OCI-LY3 (cell line): ENCODE results near the gene MYOF.

ENCODE experiments used
- H2AFZ ChIP-seq: fragments of 200-600, 300-600 bp; shearing (Covaris generic); 2 replicates; pipeline ENCODE4 v1.6.0; 2014; ENCODE audit warnings: antibody characterized with exemption, low read depth, low read length
- H3K27ac ChIP-seq: fragments of 200-600, 300-600 bp; sonication (generic); 2 replicates; pipeline ENCODE4 v1.5.1; 2014; ENCODE audit warnings: mild to moderate bottlenecking, low read length, moderate library complexity, mixed read lengths
- H3K27me3 ChIP-seq: fragments of 200-600, 300-600 bp; sonication (generic); 2 replicates; pipeline ENCODE4 v1.6.1; 2014; ENCODE audit warnings: low read depth, low read length, mixed read lengths
- H3K36me3 ChIP-seq: fragments of 200-600, 300-600 bp; sonication (generic); replicated peaks from 2 replicates; pipeline ENCODE3; 2014; ENCODE audit warnings: low read depth, low read length, mixed read lengths
- H3K4me1 ChIP-seq: fragments of 300-600, 200-600 bp; sonication (generic); 2 replicates; pipeline ENCODE4 v1.6.1; 2014; ENCODE audit warnings: low read length, mixed read lengths
- H3K4me2 ChIP-seq: fragments of 200-600, 300-600 bp; sonication (generic); 2 replicates; pipeline ENCODE4 v1.6.1; 2014; ENCODE audit warnings: low read length, mixed read lengths
- H3K4me3 ChIP-seq: fragments of 300-600, 200-600 bp; sonication (generic); 2 replicates; pipeline ENCODE4 v1.5.1; 2014; ENCODE audit warnings: antibody characterized with exemption, mild to moderate bottlenecking, low read length, moderate library complexity
- H3K79me2 ChIP-seq: fragments of 300-600, 200-600 bp; shearing (Covaris generic); 2 replicates; pipeline ENCODE4 v1.6.1; 2014; ENCODE audit warnings: mild to moderate bottlenecking, low read length, mixed read lengths
- H3K9ac ChIP-seq: fragments of 300-600, 200-600 bp; shearing (Covaris generic); 2 replicates; pipeline ENCODE4 v1.6.0; 2014; ENCODE audit warnings: mild to moderate bottlenecking, low read length, moderate library complexity
- H3K9me3 ChIP-seq: fragments of 200-600, 300-600 bp; shearing (Covaris generic); 2 replicates; pipeline ENCODE4 v1.6.1; 2014; ENCODE audit warnings: low read length, mixed read lengths; ENCODE audit not compliant: insufficient read depth
- H4K20me1 ChIP-seq: fragments of 200-600, 300-600 bp; sonication (generic); 2 replicates; pipeline ENCODE4 v1.6.1; 2016; ENCODE audit warnings: low read length, mixed read lengths; ENCODE audit not compliant: insufficient read depth
- EZH2phosphoT487 ChIP-seq: fragments of 200-600 bp; shearing (Covaris generic); IDR thresholded peaks from 2 replicates; pipeline ENCODE4 v1.6.1; 2018; ENCODE audit warnings: antibody characterized with exemption, mixed run types, low read depth
- TF ChIP-seq, protein P1 (sequence below): fragments of 200-600, 300-600 bp; sonication (generic); IDR thresholded peaks from 2 replicates; pipeline ENCODE4 v1.5.1; 2014; ENCODE audit warnings: antibody characterized with exemption, low read length, low read depth

Gene MYOF

DNA sequence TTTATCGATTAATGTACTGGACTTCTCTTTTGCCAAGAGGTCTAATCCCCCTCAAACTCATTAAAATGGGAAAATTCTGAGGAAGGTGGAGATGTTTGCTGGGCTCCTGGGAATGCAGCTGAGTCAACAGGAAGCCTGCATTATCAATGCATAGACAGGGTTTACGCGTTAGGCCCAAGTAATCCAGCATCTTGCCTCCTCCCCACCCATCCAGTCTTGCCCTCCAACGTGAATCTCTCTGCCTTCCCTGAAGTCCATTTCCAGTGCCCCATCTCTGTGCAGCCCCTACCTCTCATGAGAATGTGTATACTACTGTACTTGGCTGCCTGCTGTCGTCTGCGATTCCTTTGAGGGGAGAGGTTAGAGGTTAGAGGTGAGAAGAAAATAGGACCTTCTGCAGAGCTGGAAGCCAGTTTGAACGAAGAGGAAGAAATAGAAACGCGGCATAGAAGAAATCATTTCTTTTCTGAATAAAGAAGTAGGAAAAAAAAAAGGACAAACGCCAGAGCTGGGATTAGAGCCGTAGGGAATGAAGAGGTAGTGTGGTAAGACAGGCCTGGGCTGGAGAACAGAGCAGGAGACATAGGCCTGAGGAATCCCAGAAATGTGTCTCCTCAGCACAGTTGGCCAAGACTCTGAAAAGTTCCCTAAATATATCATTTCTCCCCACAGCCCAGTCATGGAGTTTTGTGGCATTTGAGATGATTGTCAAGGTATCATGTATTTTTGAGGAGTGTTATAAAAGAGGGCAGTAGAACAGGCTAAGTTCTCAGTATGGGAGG is 75.6 kb downstream of the MYOF start:
- Histone ChIP-seq H3K36me3 (no peaks in the 10 kb centered on the region), H2AFZ (no peak overlapping the region), H3K9me3 (no peaks in the 10 kb centered on the region), H3K9ac (no peak overlapping the region), H3K4me1 (no peaks in the 10 kb centered on the region), H3K4me2 (no peak overlapping the region), H3K27me3 (no peaks in the 10 kb centered on the region), H3K4me3 (no peak overlapping the region), H3K79me2 (no peaks in the 10 kb centered on the region), H4K20me1 (no peaks in the 10 kb centered on the region), H3K27ac (no peak overlapping the region)
- TF ChIP-seq, protein P1, sequence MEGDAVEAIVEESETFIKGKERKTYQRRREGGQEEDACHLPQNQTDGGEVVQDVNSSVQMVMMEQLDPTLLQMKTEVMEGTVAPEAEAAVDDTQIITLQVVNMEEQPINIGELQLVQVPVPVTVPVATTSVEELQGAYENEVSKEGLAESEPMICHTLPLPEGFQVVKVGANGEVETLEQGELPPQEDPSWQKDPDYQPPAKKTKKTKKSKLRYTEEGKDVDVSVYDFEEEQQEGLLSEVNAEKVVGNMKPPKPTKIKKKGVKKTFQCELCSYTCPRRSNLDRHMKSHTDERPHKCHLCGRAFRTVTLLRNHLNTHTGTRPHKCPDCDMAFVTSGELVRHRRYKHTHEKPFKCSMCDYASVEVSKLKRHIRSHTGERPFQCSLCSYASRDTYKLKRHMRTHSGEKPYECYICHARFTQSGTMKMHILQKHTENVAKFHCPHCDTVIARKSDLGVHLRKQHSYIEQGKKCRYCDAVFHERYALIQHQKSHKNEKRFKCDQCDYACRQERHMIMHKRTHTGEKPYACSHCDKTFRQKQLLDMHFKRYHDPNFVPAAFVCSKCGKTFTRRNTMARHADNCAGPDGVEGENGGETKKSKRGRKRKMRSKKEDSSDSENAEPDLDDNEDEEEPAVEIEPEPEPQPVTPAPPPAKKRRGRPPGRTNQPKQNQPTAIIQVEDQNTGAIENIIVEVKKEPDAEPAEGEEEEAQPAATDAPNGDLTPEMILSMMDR, result no peak
- TF ChIP-seq EZH2phosphoT487, result no peak

DNA sequence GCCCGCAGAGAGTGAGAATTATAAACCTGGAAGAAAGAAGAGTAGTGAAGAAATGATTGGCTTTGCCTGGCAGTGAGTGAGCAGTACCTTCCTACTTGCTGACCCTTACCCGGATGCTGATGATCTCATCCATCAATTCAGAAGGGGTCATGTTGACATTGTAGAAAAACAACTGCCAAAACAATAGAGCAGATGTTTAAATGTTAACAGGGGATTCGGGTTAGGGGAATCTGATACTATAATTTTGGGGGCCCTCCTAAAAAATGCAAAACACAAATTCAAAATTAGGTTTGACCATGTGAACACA is 78.1 kb downstream of the MYOF start:
- no peaks in the 10 kb centered on the region for H3K9me3 ChIP-seq
- H3K27ac ChIP-seq, result no peak overlapping the region
- no peaks in the 10 kb centered on the region; the same call in 1 of the 2 replicates for H3K4me1 ChIP-seq
- H3K4me3 ChIP-seq, result no peak overlapping the region
- no peaks in the 10 kb centered on the region for H3K27me3 ChIP-seq
- TF ChIP-seq EZH2phosphoT487, result no peak
- TF ChIP-seq, protein P1, result no peak
- no peak overlapping the region for H3K9ac ChIP-seq
- H3K79me2 ChIP-seq, result no peaks in the 10 kb centered on the region
- H3K4me2 ChIP-seq, result no peak overlapping the region
- H3K36me3 ChIP-seq, result no peaks in the 10 kb centered on the region
- no peak overlapping the region for H2AFZ ChIP-seq
- H4K20me1 ChIP-seq, result no peaks in the 10 kb centered on the region

DNA sequence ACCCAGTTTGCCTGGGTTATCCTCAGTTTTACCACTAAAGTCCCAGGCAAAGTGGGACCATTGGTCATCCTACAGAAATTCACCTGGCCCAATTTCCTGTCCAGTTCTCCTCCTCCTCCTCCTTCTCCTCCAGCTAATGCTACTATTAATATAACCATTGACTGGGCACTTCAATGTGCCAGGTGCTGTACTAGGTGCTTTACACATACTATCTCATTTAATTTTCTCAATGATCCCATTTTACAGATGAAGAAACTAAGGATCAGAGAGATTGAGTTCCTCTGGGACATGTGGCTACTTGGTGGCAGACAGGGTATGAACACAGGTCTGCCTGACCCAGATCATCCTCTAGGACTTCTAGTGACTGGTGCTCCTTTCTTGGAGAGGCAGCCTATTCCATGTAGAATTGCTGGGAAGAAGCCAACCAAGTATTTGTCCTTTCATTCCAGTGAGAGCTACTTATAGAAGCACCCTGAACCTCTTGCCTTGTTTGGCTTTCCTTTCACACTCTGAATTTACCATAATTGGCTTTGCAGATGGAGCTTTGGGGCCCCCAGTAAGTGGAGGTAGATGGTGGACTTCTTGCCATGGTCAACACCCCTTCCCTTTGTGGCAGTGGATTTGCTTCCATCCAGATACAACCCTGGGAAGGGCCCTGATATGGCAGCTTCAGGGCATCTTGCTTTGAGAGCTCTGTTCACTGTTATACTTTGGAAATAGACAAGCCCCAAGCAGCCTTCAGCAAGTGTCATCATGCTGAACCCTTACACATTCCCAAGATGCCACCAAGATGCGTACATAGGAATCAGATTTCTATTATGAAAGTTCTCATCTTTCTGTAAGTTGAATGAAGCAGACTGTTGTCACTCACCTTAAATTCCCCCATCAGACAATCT is 78.7 kb downstream of the MYOF start:
- no peak overlapping the region for H3K27ac ChIP-seq
- H3K36me3 ChIP-seq, result no peaks in the 10 kb centered on the region
- H3K4me3 ChIP-seq, result no peak overlapping the region
- no peaks in the 10 kb centered on the region for H3K79me2 ChIP-seq
- H2AFZ ChIP-seq, result no peak overlapping the region
- no peak overlapping the region for H3K9ac ChIP-seq
- TF ChIP-seq, protein P1, result no peak
- H4K20me1 ChIP-seq, result no peaks in the 10 kb centered on the region
- no peaks in the 10 kb centered on the region for H3K27me3 ChIP-seq
- no peaks in the 10 kb centered on the region for H3K9me3 ChIP-seq
- peaks cover 4% of the 10 kb centered on the region; the same call in 1 of the 2 replicates for H3K4me1 ChIP-seq
- no peak overlapping the region for H3K4me2 ChIP-seq

- TF ChIP-seq, protein P1, result no peak
- TF ChIP-seq EZH2phosphoT487, result no peak
- no peaks in the 10 kb centered on the region for H3K9me3 ChIP-seq
- H4K20me1 ChIP-seq, result no peaks in the 10 kb centered on the region
- H3K9ac ChIP-seq, result no peak overlapping the region
- no peak overlapping the region for H3K4me3 ChIP-seq
- no peaks in the 10 kb centered on the region for H3K36me3 ChIP-seq
- H3K4me1 ChIP-seq, result peaks cover 6% of the 10 kb centered on the region; the same call in 1 of the 2 replicates
- H3K4me2 ChIP-seq, result no peak overlapping the region
- no peaks in the 10 kb centered on the region for H3K27me3 ChIP-seq
- H3K79me2 ChIP-seq, result no peaks in the 10 kb centered on the region
- H2AFZ ChIP-seq, result no peak overlapping the region
- H3K27ac ChIP-seq, result no peak overlapping the region
Measured at GRCh38 chr10:93402192-93402591, 79.9 kb downstream of the MYOF start.
